HEK293 (cell line): Measurements from ENCODE around the gene SLC2A9.

Experiments used
- CTCF ChIA-PET: fragments of 350-600 bp; formaldehyde crosslinking; extraction: SDS; loops from one replicate; lab custom pipeline; 2021; ENCODE audit warnings: antibody characterized with exemption; lab: Yijun Ruan, JAX
- POLR2A ChIA-PET: fragments of 300-600 bp; formaldehyde crosslinking; extraction: SDS; loops from one replicate; lab custom pipeline; 2020; ENCODE audit warnings: antibody characterized with exemption, inconsistent platforms; lab: Yijun Ruan, JAX
- H3K27ac ChIP-seq: fragments of 200-500 bp; sonication (Bioruptor generic); 2 replicates; pipeline ENCODE4 v1.5.1; 2014; ENCODE audit warnings: low read depth, low read length, control low read depth, inconsistent platforms; ENCODE audit errors: extremely low read depth
- H3K36me3 ChIP-seq, 2 experiments: fragments of 200-500 bp in 1 of 2; sonication (Bioruptor generic) in 1 of 2; 1 replicate in 1 of 2; 2 replicates in 1 of 2; pipeline ENCODE4 v1.5.1; 2014 to 2017; ENCODE audit warnings: inconsistent platforms in 2 of 2, low read length in 2 of 2; ENCODE audit not compliant: control insufficient read depth in 2 of 2, insufficient read depth in 1 of 2
- H3K4me1 ChIP-seq: fragments of 200-500 bp; sonication (Bioruptor generic); 2 replicates; pipeline ENCODE4 v1.5.1; 2014; ENCODE audit warnings: mild to moderate bottlenecking, low read length, inconsistent platforms; ENCODE audit not compliant: control insufficient read depth, insufficient read depth
- H3K4me3 ChIP-seq: 2 replicates; pipeline ENCODE4 v1.5.1; 2011; ENCODE audit warnings: low read depth, mild to moderate bottlenecking, control low read depth, low read length, moderate library complexity
- H3K9me3 ChIP-seq: fragments of 200-500 bp; sonication (Bioruptor generic); 2 replicates; pipeline ENCODE4 v1.5.1; 2014; ENCODE audit warnings: low read depth, low read length, inconsistent platforms; ENCODE audit not compliant: control insufficient read depth, insufficient read depth
- FEZF1 ChIP-seq: fragments of 450-650 bp; formaldehyde crosslinking; IDR thresholded peaks from 2 replicates; pipeline ENCODE4 v1.5.1; 2016; ENCODE audit warnings: missing biosample characterization, missing genetic modification characterization
- HOXD13 ChIP-seq: sonication (generic); formaldehyde crosslinking; IDR thresholded peaks from 2 replicates; pipeline ENCODE4 v1.8.0; 2022; ENCODE audit warnings: missing genetic modification reagents, borderline replicate concordance
- RBAK ChIP-seq: fragments of 450-650 bp; formaldehyde crosslinking; IDR thresholded peaks from 2 replicates; pipeline ENCODE4 v1.5.1; 2016; ENCODE audit warnings: missing biosample characterization, missing genetic modification characterization
- ZBTB17 ChIP-seq: fragments of 450-650 bp; formaldehyde crosslinking; IDR thresholded peaks from 2 replicates; pipeline ENCODE4 v1.5.1; 2016; ENCODE audit warnings: missing biosample characterization, missing genetic modification characterization
- ZBTB8A ChIP-seq: fragments of 450-650 bp; formaldehyde crosslinking; IDR thresholded peaks from 2 replicates; pipeline ENCODE4 v1.5.1; 2016; ENCODE audit warnings: missing biosample characterization, missing genetic modification characterization
- ZFP41 ChIP-seq: fragments of 450-650 bp; formaldehyde crosslinking; IDR thresholded peaks from 2 replicates; pipeline ENCODE4 v1.5.1; 2016; ENCODE audit warnings: missing biosample characterization, missing genetic modification characterization, borderline replicate concordance
- ZNF10 ChIP-seq: fragments of 450-650 bp; formaldehyde crosslinking; IDR thresholded peaks from 2 replicates; pipeline ENCODE4 v1.5.1; 2017; ENCODE audit warnings: missing biosample characterization, missing genetic modification characterization
- ZNF138 ChIP-seq: fragments of 450-650 bp; formaldehyde crosslinking; IDR thresholded peaks from 2 replicates; pipeline ENCODE4 v1.5.1; 2016; ENCODE audit warnings: missing biosample characterization, missing genetic modification characterization, borderline replicate concordance
- ZNF146 ChIP-seq: fragments of 450-650 bp; formaldehyde crosslinking; IDR thresholded peaks from 2 replicates; pipeline ENCODE4 v1.5.1; 2016; ENCODE audit warnings: missing biosample characterization, missing genetic modification characterization
- ZNF169 ChIP-seq: fragments of 450-650 bp; formaldehyde crosslinking; IDR thresholded peaks from 2 replicates; pipeline ENCODE4 v1.5.1; 2016; ENCODE audit warnings: missing biosample characterization, missing genetic modification characterization
- ZNF184 ChIP-seq: fragments of 450-650 bp; IDR thresholded peaks from 2 replicates; pipeline ENCODE4 v1.5.1; 2018; ENCODE audit warnings: missing biosample characterization, mild to moderate bottlenecking, missing genetic modification characterization
- ZNF23 ChIP-seq: fragments of 450-650 bp; formaldehyde crosslinking; IDR thresholded peaks from 2 replicates; pipeline ENCODE4 v1.5.1; 2016; ENCODE audit warnings: missing biosample characterization, missing genetic modification characterization, borderline replicate concordance
- ZNF239 ChIP-seq: fragments of 450-650 bp; formaldehyde crosslinking; IDR thresholded peaks from 2 replicates; pipeline ENCODE4 v1.5.1; 2016; ENCODE audit warnings: missing biosample characterization, missing genetic modification characterization
- ZNF311 ChIP-seq: fragments of 450-650 bp; formaldehyde crosslinking; IDR thresholded peaks from 2 replicates; pipeline ENCODE4 v1.5.1; 2017; ENCODE audit warnings: missing biosample characterization, missing genetic modification characterization, borderline replicate concordance
- ZNF37A ChIP-seq: fragments of 450-650 bp; IDR thresholded peaks from 2 replicates; pipeline ENCODE4 v1.5.1; 2018; ENCODE audit warnings: missing biosample characterization, missing genetic modification characterization
- ZNF391 ChIP-seq: fragments of 450-650 bp; formaldehyde crosslinking; IDR thresholded peaks from 2 replicates; pipeline ENCODE4 v1.5.1; 2016; ENCODE audit warnings: low read depth, missing biosample characterization, missing genetic modification characterization, borderline replicate concordance
- ZNF426 ChIP-seq: fragments of 450-650 bp; formaldehyde crosslinking; IDR thresholded peaks from 2 replicates; pipeline ENCODE4 v1.5.1; 2017; ENCODE audit warnings: missing biosample characterization, missing genetic modification characterization, mild to moderate bottlenecking, inconsistent platforms, moderate library complexity
- ZNF529 ChIP-seq: fragments of 450-650 bp; formaldehyde crosslinking; IDR thresholded peaks from 2 replicates; pipeline ENCODE4 v1.5.1; 2017; ENCODE audit warnings: missing genetic modification characterization, missing biosample characterization; ENCODE audit not compliant: insufficient replicate concordance
- ZNF544 ChIP-seq: fragments of 450-650 bp; formaldehyde crosslinking; IDR thresholded peaks from 2 replicates; pipeline ENCODE4 v1.5.0; 2017; ENCODE audit warnings: missing biosample characterization, missing genetic modification characterization
- ZNF585B ChIP-seq: fragments of 450-650 bp; formaldehyde crosslinking; IDR thresholded peaks from 2 replicates; pipeline ENCODE4 v1.5.1; 2016; ENCODE audit warnings: missing biosample characterization, missing genetic modification characterization
- ZNF623 ChIP-seq: fragments of 450-650 bp; formaldehyde crosslinking; IDR thresholded peaks from 2 replicates; pipeline ENCODE4 v1.5.1; 2016; ENCODE audit warnings: missing biosample characterization, missing genetic modification characterization
- ZNF624 ChIP-seq: fragments of 450-650 bp; formaldehyde crosslinking; IDR thresholded peaks from 2 replicates; pipeline ENCODE4 v1.5.1; 2017; ENCODE audit warnings: missing biosample characterization, missing genetic modification characterization
- ZSCAN30 ChIP-seq: fragments of 450-650 bp; IDR thresholded peaks from 2 replicates; pipeline ENCODE4 v1.5.1; 2018; ENCODE audit warnings: missing biosample characterization, mild to moderate bottlenecking, missing genetic modification characterization, moderate library complexity
- TF ChIP-seq, protein P1 (sequence below): fragments of 450-650 bp; formaldehyde crosslinking; IDR thresholded peaks from 2 replicates; pipeline ENCODE4 v1.5.1; 2016; ENCODE audit warnings: missing biosample characterization, missing genetic modification characterization, low read depth
- TF ChIP-seq, protein P2 (sequence below): fragments of 450-650 bp; formaldehyde crosslinking; IDR thresholded peaks from 2 replicates; pipeline ENCODE4 v1.5.1; 2016; ENCODE audit warnings: missing biosample characterization, missing genetic modification characterization
- TF ChIP-seq, protein P3 (sequence below): fragments of 450-650 bp; IDR thresholded peaks from 2 replicates; pipeline ENCODE4 v1.5.1; 2018; ENCODE audit warnings: missing biosample characterization, mild to moderate bottlenecking, missing genetic modification characterization
- TF ChIP-seq, protein P4 (sequence below): fragments of 450-650 bp; formaldehyde crosslinking; IDR thresholded peaks from 2 replicates; pipeline ENCODE4 v1.5.1; 2016; ENCODE audit warnings: missing biosample characterization, missing genetic modification characterization

Gene SLC2A9

GRCh38 chr4:10021653-10022023, 341 bp upstream of the SLC2A9 start:
- Histone ChIP-seq H3K4me3 (no peak overlapping the region), H3K36me3 (no peaks in the 10 kb centered on the region), H3K27ac (no peak overlapping the region), H3K4me1 (no peaks in the 10 kb centered on the region), H3K9me3 (no peaks in the 10 kb centered on the region)
- TF ChIP-seq ZNF544 (tag by site-specific recombination): no peak
- TF ChIP-seq ZNF585B: no peak
- no peak for TF ChIP-seq ZNF138 (tag by site-specific recombination)
- TF ChIP-seq ZNF391: no peak
- TF ChIP-seq, protein P1, sequence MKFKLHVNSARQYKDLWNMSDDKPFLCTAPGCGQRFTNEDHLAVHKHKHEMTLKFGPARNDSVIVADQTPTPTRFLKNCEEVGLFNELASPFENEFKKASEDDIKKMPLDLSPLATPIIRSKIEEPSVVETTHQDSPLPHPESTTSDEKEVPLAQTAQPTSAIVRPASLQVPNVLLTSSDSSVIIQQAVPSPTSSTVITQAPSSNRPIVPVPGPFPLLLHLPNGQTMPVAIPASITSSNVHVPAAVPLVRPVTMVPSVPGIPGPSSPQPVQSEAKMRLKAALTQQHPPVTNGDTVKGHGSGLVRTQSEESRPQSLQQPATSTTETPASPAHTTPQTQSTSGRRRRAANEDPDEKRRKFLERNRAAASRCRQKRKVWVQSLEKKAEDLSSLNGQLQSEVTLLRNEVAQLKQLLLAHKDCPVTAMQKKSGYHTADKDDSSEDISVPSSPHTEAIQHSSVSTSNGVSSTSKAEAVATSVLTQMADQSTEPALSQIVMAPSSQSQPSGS (tag by site-specific recombination): no peak
- no peak for TF ChIP-seq ZNF623 (tag by site-specific recombination)
- no peak for TF ChIP-seq ZNF10
- TF ChIP-seq, protein P2, sequence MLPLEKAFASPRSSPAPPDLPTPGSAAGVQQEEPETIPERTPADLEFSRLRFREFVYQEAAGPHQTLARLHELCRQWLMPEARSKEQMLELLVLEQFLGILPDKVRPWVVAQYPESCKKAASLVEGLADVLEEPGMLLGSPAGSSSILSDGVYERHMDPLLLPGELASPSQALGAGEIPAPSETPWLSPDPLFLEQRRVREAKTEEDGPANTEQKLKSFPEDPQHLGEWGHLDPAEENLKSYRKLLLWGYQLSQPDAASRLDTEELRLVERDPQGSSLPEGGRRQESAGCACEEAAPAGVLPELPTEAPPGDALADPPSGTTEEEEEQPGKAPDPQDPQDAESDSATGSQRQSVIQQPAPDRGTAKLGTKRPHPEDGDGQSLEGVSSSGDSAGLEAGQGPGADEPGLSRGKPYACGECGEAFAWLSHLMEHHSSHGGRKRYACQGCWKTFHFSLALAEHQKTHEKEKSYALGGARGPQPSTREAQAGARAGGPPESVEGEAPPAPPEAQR (tag by site-specific recombination): no peak
- no peak for TF ChIP-seq ZNF311 (tag by site-specific recombination)
- TF ChIP-seq ZNF184: no peak
- TF ChIP-seq ZNF169 (tag by site-specific recombination): no peak
- no peak for TF ChIP-seq ZNF239 (tag by site-specific recombination)
- TF ChIP-seq ZNF146 (tag by site-specific recombination): no peak
- no peak for TF ChIP-seq ZNF23 (tag by site-specific recombination)
- TF ChIP-seq, protein P3, sequence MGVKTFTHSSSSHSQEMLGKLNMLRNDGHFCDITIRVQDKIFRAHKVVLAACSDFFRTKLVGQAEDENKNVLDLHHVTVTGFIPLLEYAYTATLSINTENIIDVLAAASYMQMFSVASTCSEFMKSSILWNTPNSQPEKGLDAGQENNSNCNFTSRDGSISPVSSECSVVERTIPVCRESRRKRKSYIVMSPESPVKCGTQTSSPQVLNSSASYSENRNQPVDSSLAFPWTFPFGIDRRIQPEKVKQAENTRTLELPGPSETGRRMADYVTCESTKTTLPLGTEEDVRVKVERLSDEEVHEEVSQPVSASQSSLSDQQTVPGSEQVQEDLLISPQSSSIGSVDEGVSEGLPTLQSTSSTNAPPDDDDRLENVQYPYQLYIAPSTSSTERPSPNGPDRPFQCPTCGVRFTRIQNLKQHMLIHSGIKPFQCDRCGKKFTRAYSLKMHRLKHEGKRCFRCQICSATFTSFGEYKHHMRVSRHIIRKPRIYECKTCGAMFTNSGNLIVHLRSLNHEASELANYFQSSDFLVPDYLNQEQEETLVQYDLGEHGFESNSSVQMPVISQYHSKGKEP (tag by site-specific recombination): no peak
- TF ChIP-seq ZBTB8A (tag by site-specific recombination): no peak
- TF ChIP-seq FEZF1 (tag by site-specific recombination): no peak
- no peak for TF ChIP-seq ZNF37A
- no peak for TF ChIP-seq ZFP41
- TF ChIP-seq ZNF624 (tag by site-specific recombination): no peak
- ChIA-PET POLR2A (no interaction called here), CTCF (no interaction called here)

- Histone ChIP-seq H3K9me3 (no peaks in the 10 kb centered on the region), H3K4me1 (no peaks in the 10 kb centered on the region), H3K27ac (no peak overlapping the region), H3K36me3 (no peaks in the 10 kb centered on the region), H3K4me3 (no peak overlapping the region)
- ChIA-PET POLR2A (no interaction called here), CTCF (interaction anchor here (0.6 to 1.6 kb wide), 4 partner anchors 12 to 316 kb away, joined by 3 to 12 read pairs (median 4); no protein-coding TSS in a partner anchor)
- no peak for TF ChIP-seq ZBTB17
- TF ChIP-seq HOXD13 (CRISPR knock-in tag): no peak
- TF ChIP-seq, protein P3 (tag by site-specific recombination): no peak
- TF ChIP-seq, protein P4, sequence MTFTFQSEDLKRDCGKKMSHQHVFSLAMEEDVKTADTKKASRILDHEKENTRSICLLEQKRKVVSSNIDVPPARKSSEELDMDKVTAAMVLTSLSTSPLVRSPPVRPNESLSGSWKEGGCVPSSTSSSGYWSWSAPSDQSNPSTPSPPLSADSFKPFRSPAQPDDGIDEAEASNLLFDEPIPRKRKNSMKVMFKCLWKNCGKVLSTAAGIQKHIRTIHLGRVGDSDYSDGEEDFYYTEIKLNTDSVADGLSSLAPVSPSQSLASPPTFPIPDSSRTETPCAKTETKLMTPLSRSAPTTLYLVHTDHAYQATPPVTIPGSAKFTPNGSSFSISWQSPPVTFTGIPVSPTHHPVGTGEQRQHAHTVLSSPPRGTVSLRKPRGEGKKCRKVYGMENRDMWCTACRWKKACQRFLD (tag by site-specific recombination): no peak
- no peak for TF ChIP-seq ZNF529 (tag by site-specific recombination)
- TF ChIP-seq ZNF169 (tag by site-specific recombination): no peak
- TF ChIP-seq ZNF426 (tag by site-specific recombination): no peak
- no peak for TF ChIP-seq RBAK (tag by site-specific recombination)
- TF ChIP-seq ZSCAN30 (tag by site-specific recombination): no peak
Observed at GRCh38 chr4:10020106-10020505, 1.2 kb downstream of the SLC2A9 start.
